NCI-H187 treated with DMSO at 0.1 percent for 48 hours (cell line): Measurements from ENCODE around the gene SPACA7.
"Not testable (repeated sequence)": the region's sequence is repeated elsewhere in the genome, so short reads cannot be mapped to it uniquely, and the experiment has no call there.

Source experiments
- DNase-seq: peaks from one replicate; lab custom pipeline; 2025; lab: John Stamatoyannopoulos, UW

SPACA7 gene

GRCh38 chr13:112350300-112350699 lies 25.9 kb upstream of the SPACA7 start:
- peak; percentile 12 for DNase-seq

GRCh38 chr13:112351825-112352224 lies 24.3 kb upstream of the SPACA7 start:
- DNase-seq, result no peak

- no peak for DNase-seq
Measured at GRCh38 chr13:112353856-112354255, 22.3 kb upstream of the SPACA7 start.

GRCh38 chr13:112354330-112355273 lies 21.6 kb upstream of the SPACA7 start:
- no peak for DNase-seq

GRCh38 chr13:112355274-112355838 lies 20.8 kb upstream of the SPACA7 start:
- no peak for DNase-seq

- DNase-seq, result no peak
Measured at GRCh38 chr13:112356190-112356589, 20.0 kb upstream of the SPACA7 start.

GRCh38 chr13:112358156-112358555 lies 18.0 kb upstream of the SPACA7 start:
- DNase-seq, result no peak

DNA sequence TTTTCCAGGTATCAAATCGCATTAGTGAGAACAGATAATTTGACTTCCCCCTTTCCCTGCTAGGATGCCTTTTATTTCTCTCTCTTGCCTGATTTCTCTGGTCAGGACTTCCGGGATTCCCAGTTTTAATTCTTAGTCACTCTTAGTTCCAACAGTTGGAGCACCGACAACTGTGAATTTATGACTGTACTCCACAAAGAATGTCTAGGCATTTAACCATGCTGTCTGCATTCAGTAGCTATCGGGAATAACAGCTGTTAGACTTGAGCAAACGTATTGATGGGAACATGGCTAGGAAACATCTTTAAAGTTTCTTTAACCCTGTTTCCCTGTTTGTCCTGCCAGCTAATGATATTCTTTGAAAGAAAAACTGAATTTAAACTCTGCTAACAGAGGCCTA lies 14.1 kb upstream of the SPACA7 start:
- DNase-seq, result no peak

GRCh38 chr13:112363867-112364528 lies 12.2 kb upstream of the SPACA7 start:
- DNase-seq, result no peak

DNA sequence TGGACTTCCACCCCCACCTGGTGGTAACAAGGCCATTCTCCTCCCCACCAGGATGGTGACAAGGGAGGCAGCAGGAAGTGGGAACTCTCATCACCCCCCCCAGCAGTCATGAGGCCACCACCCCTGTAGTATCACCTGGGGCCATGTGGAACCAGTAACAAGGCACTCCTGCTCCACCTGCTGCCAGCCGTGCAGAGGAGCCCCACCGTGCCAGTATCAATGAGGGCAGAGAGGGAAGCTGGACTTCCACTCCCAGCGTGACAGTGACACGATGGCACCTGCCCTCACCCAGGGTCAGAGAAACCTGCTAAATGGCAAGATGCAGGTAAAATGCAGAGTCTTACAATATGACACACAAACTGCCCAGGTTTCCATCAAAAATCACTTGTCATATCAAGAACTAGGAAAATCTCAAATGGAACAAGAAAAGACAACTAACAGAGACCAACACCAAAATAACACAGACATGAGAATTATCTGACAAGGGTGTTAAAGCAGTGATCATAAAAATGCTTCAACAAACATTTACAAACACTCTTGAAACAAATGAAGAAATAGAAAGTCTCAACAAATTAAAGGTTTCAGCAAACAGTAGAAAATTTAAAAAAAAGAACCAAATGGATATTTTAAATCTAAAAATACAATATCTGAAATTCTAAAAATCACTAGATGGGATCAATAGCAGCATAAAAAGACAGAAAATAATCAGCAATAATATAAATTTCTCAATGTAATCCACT lies 9.1 kb upstream of the SPACA7 start:
- DNase-seq, result no peak

GRCh38 chr13:112368883-112369282 lies 7.3 kb upstream of the SPACA7 start:
- no peak for DNase-seq

DNA sequence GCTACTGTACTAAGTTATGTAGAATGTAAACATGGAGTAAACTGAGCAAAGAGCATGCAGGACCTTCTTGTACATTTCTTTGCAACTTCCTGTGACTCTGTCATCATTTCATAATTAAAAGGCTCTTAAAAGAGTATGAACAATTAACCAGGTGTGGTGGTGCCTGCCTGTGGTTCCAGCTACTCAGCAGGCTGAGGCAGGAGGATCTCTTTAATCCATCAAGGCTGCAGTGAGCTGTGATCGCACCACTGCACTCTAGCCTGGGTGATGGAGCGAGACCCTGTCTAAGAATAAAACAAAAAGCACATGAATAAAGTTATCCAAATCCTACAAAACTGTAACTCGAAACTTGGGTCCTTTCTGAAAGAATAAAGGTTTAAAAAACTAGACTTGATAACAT lies 5.8 kb upstream of the SPACA7 start:
- no peak for DNase-seq

GRCh38 chr13:112374271-112374670 lies 1.9 kb upstream of the SPACA7 start:
- DNase-seq, result no peak

DNA sequence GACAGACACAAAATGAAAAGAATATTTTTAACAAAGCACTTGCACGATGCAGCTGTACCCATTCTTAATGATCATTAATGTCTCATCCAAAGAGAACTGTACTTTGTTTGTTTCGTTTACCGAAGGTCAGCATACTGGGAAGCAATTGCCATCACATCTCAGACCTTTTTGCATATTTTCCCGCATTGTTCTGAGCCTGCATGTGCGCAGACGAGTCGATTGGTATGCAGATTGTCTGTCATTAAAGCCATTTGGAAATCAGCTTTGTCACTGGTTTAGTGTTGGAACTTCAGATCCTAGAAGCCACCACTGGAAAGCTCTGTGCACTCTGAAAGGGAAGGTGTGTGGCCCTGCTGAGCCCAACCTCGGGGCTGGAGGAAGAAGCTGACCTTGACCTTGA lies 15.6 kb downstream of the SPACA7 start:
- DNase-seq, result no peak

DNA sequence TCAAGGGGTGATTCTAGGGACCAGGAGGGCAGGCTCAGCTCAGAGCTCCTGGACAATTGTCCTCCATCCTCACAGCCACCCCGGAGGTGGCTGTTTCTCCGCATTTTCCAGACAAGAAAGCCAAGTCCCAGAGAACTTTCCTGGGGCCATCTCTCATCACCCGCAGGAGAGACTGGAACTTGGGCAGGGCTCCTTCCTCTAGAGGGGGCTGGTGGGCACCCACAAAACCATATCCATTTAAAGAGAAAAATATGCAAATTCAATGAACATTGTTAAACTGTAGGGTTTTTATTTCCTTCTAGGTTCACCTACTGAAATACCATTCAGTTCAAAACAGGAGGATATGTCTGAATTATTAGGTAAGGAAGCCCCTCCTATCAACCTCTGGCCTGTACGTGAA lies 16.6 kb downstream of the SPACA7 start:
- DNase-seq, result no peak

- DNase-seq, result not testable (repeated sequence)
Measured at GRCh38 chr13:112395022-112395421, 18.9 kb downstream of the SPACA7 start.

DNA sequence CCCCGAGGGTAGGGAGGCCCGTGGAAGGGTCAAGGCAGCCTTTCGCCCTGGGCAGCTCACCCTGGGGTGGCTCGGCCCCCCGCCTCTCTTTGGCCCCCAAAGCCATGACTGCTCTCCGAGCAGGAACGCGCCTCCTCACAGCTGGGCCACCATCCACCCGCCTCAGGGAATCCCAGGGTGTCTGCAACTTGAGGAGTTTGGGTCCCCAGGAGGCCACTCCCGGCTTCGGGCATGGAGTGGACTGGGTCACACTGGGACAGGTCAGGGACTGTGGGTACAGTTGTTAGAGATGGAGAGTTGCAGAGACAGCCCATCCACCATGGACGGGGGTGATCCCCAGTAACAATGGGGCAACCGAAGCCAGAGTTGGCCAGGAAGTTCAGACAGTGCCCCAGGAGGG lies 19.8 kb downstream of the SPACA7 start:
- DNase-seq, result not testable (repeated sequence)

GRCh38 chr13:112397108-112397507 lies 21.0 kb downstream of the SPACA7 start:
- no peak for DNase-seq

DNA sequence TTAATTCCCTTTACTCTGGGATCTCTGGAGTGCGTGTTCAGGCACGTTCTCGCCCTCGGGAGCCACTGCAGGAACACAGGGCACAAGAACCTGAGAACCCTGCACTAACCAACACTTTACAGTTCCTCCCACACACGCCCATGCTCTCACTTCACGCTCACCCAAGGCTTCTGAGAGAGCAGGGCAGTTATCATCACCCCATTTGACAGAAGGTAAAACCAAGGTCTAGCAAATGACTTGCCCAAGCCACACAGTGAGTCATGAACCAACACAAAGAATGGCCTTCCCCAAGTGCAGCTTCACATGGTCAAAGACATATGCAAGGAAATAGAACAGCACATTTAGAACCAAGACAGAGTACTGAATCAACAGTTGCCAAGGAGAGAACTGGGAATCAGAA lies 22.2 kb downstream of the SPACA7 start:
- DNase-seq, result not testable (repeated sequence)

- DNase-seq, result not testable (repeated sequence)
Measured at GRCh38 chr13:112409828-112410227, 33.7 kb downstream of the SPACA7 start.

- no peak for DNase-seq
Measured at GRCh38 chr13:112416647-112417046, 40.5 kb downstream of the SPACA7 start.

DNA sequence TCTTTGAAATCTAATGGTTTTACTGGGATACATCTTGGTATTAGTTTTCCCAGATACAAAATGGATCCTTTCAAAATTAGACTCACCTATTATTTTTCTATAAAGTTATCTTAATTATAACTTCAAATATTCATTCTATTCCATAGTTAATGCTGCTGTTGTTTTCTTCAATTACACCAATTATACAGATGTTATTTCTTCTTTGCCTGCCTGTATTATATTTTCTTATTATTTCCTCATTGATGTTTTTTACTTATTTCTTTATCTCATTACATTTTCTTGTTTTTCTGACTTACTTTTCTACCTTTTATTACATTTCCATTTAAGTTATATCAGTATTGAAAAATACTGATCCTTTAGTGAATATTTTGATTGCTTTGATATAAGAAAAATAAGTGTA lies 40.9 kb downstream of the SPACA7 start:
- DNase-seq, result no peak
